Glutamatergic neuron (in vitro differentiated cells): ENCODE measurements around the gene TWF1. TPM values are rescaled to one million over a fixed set of nuclear protein-coding genes. Genes with fewer than 3 reads are reported as not detected.
A peak's percentile ranks its signal among the peaks of the same experiment; 100 is the strongest.

Experiments used
- DNase-seq: peaks from one replicate; pipeline ENCODE4 v3.0.0; 2022
- H3K27ac Mint-ChIP-seq: one replicate; pipeline ENCODE4 v1.8.0; 2020; ENCODE audit warnings: mild to moderate bottlenecking, mixed read lengths, inconsistent platforms; ENCODE audit not compliant: unreplicated experiment
- H3K27me3 Mint-ChIP-seq: one replicate; pipeline ENCODE4 v1.8.0; 2020; ENCODE audit warnings: mild to moderate bottlenecking, moderate library complexity, mixed read lengths, inconsistent platforms; ENCODE audit not compliant: unreplicated experiment
- H3K36me3 Mint-ChIP-seq: one replicate; pipeline ENCODE4 v1.8.0; 2020; ENCODE audit warnings: mild to moderate bottlenecking, mixed read lengths, inconsistent platforms; ENCODE audit not compliant: unreplicated experiment
- H3K4me1 Mint-ChIP-seq: one replicate; pipeline ENCODE4 v1.8.0; 2020; ENCODE audit warnings: mild to moderate bottlenecking, low read depth, mixed read lengths, inconsistent platforms; ENCODE audit not compliant: unreplicated experiment
- H3K4me3 Mint-ChIP-seq: one replicate; pipeline ENCODE4 v1.8.0; 2020; ENCODE audit warnings: mild to moderate bottlenecking, mixed read lengths, inconsistent platforms; ENCODE audit not compliant: unreplicated experiment
- H3K9me3 Mint-ChIP-seq: one replicate; pipeline ENCODE4 v1.8.0; 2020; ENCODE audit warnings: mild to moderate bottlenecking, moderate library complexity, mixed read lengths, inconsistent platforms; ENCODE audit not compliant: unreplicated experiment
- total RNA-seq: library from RNA; stranded (reverse); fragmentation: NEBNext Ultra II Directional; extraction: Animal tissue kit (Norgen Biotek cat#: 25700); gene quantifications from one replicate; pipeline ENCODE4 v1.2.1, GENCODE V29; 2021; ENCODE audit not compliant: unreplicated experiment
- TF ChIP-seq, protein P1 (sequence below): fragments of 200-600 bp; sonication (generic); IDR thresholded peaks from one replicate; pipeline ENCODE4 v1.5.0; 2021; ENCODE audit not compliant: partially characterized antibody, unreplicated experiment

TWF1 gene
- total RNA-seq, 1 donor from 2014 or later, result 30.1 TPM

DNA sequence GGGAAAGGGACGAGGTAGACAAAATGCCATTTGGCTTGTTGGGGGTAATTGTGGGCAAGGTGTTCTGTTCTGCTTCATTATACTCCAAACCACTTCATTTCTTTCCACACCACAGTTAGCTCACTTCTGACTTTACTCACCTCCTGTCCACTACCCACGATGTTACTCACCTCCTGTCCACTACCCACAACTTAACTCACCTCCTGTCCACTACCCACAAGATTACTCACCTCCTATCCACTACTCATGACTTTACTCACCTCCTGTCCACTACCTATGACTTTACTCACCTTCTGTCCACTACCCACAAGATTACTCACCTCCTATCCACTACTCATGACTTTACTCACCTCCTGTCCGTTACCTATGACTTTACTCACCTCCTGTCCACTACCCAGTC lies 10.1 kb upstream of the TWF1 start:
- Mint-ChIP-seq H3K27ac (no peak overlapping the region), H3K27me3 (peaks cover 7% of the 10 kb centered on the region), H3K9me3 (no peaks in the 10 kb centered on the region), H3K4me3 (no peak overlapping the region), H3K36me3 (no peaks in the 10 kb centered on the region), H3K4me1 (no peaks in the 10 kb centered on the region)
- DNase-seq, result no peak
- TF ChIP-seq, protein P1, sequence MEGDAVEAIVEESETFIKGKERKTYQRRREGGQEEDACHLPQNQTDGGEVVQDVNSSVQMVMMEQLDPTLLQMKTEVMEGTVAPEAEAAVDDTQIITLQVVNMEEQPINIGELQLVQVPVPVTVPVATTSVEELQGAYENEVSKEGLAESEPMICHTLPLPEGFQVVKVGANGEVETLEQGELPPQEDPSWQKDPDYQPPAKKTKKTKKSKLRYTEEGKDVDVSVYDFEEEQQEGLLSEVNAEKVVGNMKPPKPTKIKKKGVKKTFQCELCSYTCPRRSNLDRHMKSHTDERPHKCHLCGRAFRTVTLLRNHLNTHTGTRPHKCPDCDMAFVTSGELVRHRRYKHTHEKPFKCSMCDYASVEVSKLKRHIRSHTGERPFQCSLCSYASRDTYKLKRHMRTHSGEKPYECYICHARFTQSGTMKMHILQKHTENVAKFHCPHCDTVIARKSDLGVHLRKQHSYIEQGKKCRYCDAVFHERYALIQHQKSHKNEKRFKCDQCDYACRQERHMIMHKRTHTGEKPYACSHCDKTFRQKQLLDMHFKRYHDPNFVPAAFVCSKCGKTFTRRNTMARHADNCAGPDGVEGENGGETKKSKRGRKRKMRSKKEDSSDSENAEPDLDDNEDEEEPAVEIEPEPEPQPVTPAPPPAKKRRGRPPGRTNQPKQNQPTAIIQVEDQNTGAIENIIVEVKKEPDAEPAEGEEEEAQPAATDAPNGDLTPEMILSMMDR, result no peak

DNA sequence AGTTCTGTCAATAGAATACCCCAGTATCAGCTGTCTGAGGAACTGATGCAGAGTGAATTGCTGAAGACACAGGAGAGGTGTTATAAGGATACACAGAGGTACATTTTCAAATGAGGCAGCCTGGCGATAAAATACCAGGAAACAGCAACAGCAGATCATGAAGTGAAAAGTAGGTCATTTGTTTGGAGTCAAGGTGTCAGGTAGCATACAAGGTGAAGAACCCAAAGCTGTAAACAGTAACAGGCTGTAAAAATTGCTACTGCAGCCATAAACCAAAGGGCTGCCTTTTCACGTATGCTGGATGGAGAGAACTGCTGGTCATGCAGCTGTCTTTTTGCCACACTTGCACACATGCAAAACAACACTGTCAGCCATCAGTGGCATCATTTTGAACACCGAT lies 9.3 kb upstream of the TWF1 start:
- no peaks in the 10 kb centered on the region for H3K9me3 Mint-ChIP-seq
- H3K27ac Mint-ChIP-seq, result no peak overlapping the region
- no peak overlapping the region for H3K4me3 Mint-ChIP-seq
- no peaks in the 10 kb centered on the region for H3K4me1 Mint-ChIP-seq
- DNase-seq, result no peak
- peaks cover 7% of the 10 kb centered on the region for H3K27me3 Mint-ChIP-seq
- TF ChIP-seq, protein P1, result no peak
- H3K36me3 Mint-ChIP-seq, result no peaks in the 10 kb centered on the region

DNA sequence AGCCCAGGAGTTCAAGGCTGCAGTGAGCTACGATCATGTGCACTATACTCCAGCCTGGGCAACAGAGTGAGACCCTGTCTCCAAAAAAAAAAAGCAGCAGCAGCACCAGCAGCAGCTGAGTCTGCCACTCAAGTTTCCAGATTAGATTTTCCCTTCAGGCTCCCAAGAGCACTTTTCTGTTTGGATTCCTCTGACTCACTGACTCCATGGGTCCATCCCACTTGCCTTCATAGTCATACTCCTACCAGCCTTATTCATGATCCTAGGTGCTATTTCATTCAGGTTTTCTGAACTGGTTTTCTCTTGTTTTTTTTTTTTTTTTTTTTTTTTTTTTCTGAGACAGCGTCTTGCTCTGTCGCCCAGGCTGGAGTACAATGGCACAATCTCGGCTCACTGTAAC lies 6.8 kb upstream of the TWF1 start:
- no peaks in the 10 kb centered on the region for H3K36me3 Mint-ChIP-seq
- no peak overlapping the region for H3K4me3 Mint-ChIP-seq
- peaks cover 5% of the 10 kb centered on the region for H3K27me3 Mint-ChIP-seq
- no peaks in the 10 kb centered on the region for H3K9me3 Mint-ChIP-seq
- TF ChIP-seq, protein P1, result no peak
- H3K27ac Mint-ChIP-seq, result no peak overlapping the region
- DNase-seq, result no peak
- H3K4me1 Mint-ChIP-seq, result no peaks in the 10 kb centered on the region

DNA sequence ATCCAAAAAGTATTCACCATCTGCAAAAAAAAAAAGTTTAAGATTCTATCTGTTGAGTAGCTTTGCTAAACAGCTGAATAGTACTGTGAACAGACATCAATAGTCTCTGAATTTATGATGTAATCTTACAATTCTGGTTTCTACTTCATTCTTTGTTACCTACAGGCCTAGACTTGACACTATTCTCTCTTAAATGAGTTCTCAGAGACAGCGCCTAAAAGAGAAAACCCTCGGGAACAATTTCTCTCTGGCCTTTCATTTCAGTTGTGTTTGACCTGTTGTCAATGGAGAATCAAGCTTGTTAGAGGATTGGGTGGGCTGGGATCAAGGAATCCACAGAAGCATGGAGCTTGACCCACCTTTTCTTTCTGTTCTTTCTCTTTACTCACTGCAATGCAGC lies 5.9 kb upstream of the TWF1 start:
- Mint-ChIP-seq H3K9me3 (no peaks in the 10 kb centered on the region), H3K27me3 (peaks cover 5% of the 10 kb centered on the region), H3K36me3 (no peaks in the 10 kb centered on the region), H3K27ac (no peak overlapping the region), H3K4me3 (no peak overlapping the region), H3K4me1 (no peaks in the 10 kb centered on the region)
- DNase-seq, result no peak
- TF ChIP-seq, protein P1, result no peak

DNA sequence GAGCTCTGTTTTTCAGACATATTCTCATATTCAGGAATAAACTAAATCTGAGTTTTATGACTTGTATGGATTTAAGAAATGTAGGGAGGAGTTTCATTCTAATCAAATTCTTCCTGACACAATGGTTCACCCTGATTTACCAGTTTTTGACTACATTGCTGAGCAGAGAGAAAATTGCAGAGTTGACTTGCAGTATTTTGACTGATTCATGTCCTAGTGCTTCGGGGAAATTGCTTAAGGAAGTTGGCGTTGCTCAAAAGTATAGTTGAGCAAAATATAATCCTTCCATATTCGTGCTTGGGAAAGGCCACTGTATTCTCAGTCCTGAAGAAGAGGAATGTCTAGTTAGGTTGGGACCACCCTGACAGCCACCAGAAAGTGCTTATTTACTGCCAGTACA lies 1.3 kb upstream of the TWF1 start:
- peaks cover 11% of the 10 kb centered on the region for H3K27me3 Mint-ChIP-seq
- DNase-seq, result no peak
- no peak overlapping the region for H3K27ac Mint-ChIP-seq
- H3K4me1 Mint-ChIP-seq, result peaks cover 6% of the 10 kb centered on the region
- no peaks in the 10 kb centered on the region for H3K36me3 Mint-ChIP-seq
- H3K4me3 Mint-ChIP-seq, result peak overlapping the region; percentile 100
- TF ChIP-seq, protein P1, result no peak
- H3K9me3 Mint-ChIP-seq, result peaks cover 2% of the 10 kb centered on the region
